NT2/D1 (cell line): ENCODE results near the gene RYR2.

Experiments
- SUZ12 ChIP-seq: IDR thresholded peaks from 2 replicates; pipeline ENCODE4 v1.6.1; 2011; ENCODE audit not compliant: insufficient read length, insufficient read depth; ENCODE audit errors: extremely low read depth
- YY1 ChIP-seq: IDR thresholded peaks from 2 replicates; pipeline ENCODE4 v1.6.1; 2011; ENCODE audit not compliant: insufficient read length, insufficient read depth
- ZNF274 ChIP-seq: IDR thresholded peaks from 2 replicates; pipeline ENCODE4 v1.6.1; 2011; ENCODE audit warnings: mild to moderate bottlenecking, low read depth, low read length

DNA sequence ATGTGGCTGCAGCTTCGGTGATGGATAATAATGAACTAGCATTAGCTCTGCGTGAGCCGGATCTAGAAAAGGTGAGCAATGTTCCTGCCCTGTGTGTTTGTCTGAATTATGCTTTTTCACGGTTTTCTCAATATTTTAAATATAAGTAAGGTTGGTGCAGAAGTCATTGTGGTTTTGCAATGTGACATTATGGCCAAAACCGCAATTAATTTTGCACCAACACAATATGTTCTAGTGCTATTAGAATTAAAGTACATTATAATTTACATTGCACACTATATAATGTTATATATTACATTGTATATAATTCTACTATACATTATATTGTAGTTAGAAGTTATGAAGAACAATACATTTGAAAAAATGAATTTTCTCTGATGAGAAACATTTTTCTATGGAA, 592.9 kb downstream of the RYR2 start:
- TF ChIP-seq YY1 (no peak), SUZ12 (no peak), ZNF274 (no peak)
